Thoracic aorta (tissue), 2 donors: Measurements from ENCODE around the gene PKD1L1. TPM values are rescaled to one million over a fixed set of nuclear protein-coding genes. Genes with fewer than 3 reads are reported as not detected.

Experiments used
- ATAC-seq: fragments of 150-250 bp; one replicate; pipeline ENCODE4 v1.8.0; 2017; ENCODE audit warnings: low read depth; ENCODE audit not compliant: insufficient number of reproducible peaks, low FRiP score
- DNase-seq: peaks from one replicate; pipeline ENCODE4 v3.0.0-alpha.2; 2020; ENCODE audit warnings: low spot score
- H3K27ac ChIP-seq, 2 donors: fragments of 200-600 bp; sonication (generic); 1 replicate in 1 of 2; 2 replicates in 1 of 2; pipeline ENCODE4 v1.5.1; 2016; ENCODE audit warnings: mild to moderate bottlenecking in 2 of 2, moderate library complexity in 2 of 2
- H3K27me3 ChIP-seq: fragments of 200-600 bp; sonication (generic); replicated peaks from 2 replicates; pipeline ENCODE4 v1.6.0; 2016; ENCODE audit warnings: mild to moderate bottlenecking; ENCODE audit not compliant: insufficient read depth
- H3K36me3 ChIP-seq: fragments of 200-600 bp; sonication (generic); one replicate; pipeline ENCODE4 v1.5.1; 2016
- H3K4me1 ChIP-seq, 2 donors: fragments of 200-600 bp; sonication (generic); 1 replicate in 1 of 2; 2 replicates in 1 of 2; pipeline versions ENCODE4 v1.5.1 to v1.6.0; 2016; ENCODE audit warnings: low read depth in 2 of 2, mild to moderate bottlenecking in 1 of 2; ENCODE audit not compliant: control insufficient read depth in 1 of 2
- H3K4me3 ChIP-seq: fragments of 200-600 bp; sonication (generic); 2 replicates; pipeline ENCODE4 v1.5.1; 2016; ENCODE audit warnings: mild to moderate bottlenecking
- H3K9me3 ChIP-seq: fragments of 200-600 bp; sonication (generic); 2 replicates; pipeline ENCODE4 v1.5.1; 2016
- total RNA-seq, 2 donors: library from RNA; depleted of rRNA; stranded (reverse); fragments of >200 nt; gene quantifications; one replicate each; pipeline versions ENCODE4 v1.1.0 to v1.2.3, GENCODE V29; 2016
- TF ChIP-seq, protein P1 (sequence below): fragments of 200-600 bp; sonication (generic); IDR thresholded peaks from one replicate; pipeline ENCODE4 v1.5.1; 2019; ENCODE audit warnings: antibody characterized with exemption

The PKD1L1 gene
- total RNA-seq, 2 donors from 2014 or later: 0.14 to 0.85 TPM

DNA sequence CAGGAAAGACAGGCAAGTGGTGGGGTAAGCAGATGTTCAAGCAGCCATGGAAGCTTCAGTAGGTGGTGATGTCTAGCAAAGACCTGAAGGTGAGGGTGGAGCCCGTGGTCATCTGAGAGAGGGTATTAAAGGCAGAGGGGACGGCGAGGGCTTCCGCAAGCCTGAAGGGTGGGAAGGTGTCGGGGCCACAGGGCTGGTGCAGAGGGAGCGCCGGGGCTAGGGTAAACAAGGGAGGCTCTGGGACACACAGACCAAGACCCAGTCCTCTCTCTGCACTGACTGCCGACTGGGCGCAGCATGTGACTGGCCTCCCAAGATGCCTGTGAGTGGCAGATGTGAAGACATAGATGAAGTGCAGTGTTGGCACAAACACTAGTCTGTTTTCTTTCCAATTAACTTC is 132.4 kb downstream of the PKD1L1 start:
- Histone ChIP-seq H3K9me3 (no peaks in the 10 kb centered on the region), H3K27me3 (no peaks in the 10 kb centered on the region), H3K4me1 (peaks cover 0 to 25% of the 10 kb centered on the region in 2 donors), H3K36me3 (no peaks in the 10 kb centered on the region), H3K4me3 (no peak overlapping the region), H3K27ac (peak overlapping the region in 1 of 2 donors; percentile 42)
- no peak for DNase-seq
- TF ChIP-seq, protein P1, sequence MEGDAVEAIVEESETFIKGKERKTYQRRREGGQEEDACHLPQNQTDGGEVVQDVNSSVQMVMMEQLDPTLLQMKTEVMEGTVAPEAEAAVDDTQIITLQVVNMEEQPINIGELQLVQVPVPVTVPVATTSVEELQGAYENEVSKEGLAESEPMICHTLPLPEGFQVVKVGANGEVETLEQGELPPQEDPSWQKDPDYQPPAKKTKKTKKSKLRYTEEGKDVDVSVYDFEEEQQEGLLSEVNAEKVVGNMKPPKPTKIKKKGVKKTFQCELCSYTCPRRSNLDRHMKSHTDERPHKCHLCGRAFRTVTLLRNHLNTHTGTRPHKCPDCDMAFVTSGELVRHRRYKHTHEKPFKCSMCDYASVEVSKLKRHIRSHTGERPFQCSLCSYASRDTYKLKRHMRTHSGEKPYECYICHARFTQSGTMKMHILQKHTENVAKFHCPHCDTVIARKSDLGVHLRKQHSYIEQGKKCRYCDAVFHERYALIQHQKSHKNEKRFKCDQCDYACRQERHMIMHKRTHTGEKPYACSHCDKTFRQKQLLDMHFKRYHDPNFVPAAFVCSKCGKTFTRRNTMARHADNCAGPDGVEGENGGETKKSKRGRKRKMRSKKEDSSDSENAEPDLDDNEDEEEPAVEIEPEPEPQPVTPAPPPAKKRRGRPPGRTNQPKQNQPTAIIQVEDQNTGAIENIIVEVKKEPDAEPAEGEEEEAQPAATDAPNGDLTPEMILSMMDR: no peak
- ATAC-seq: no peak

GRCh38 chr7:47814905-47815613 is 133.2 kb downstream of the PKD1L1 start:
- TF ChIP-seq, protein P1: no peak
- H3K27ac ChIP-seq: no peak overlapping the region
- peaks cover 0 to 25% of the 10 kb centered on the region in 2 donors for H3K4me1 ChIP-seq
- H3K27me3 ChIP-seq: no peaks in the 10 kb centered on the region
- H3K36me3 ChIP-seq: no peaks in the 10 kb centered on the region
- no peaks in the 10 kb centered on the region for H3K9me3 ChIP-seq
- H3K4me3 ChIP-seq: no peak overlapping the region
- ATAC-seq (no peak), DNase-seq (no peak)

- TF ChIP-seq, protein P1: no peak
- no peak for ATAC-seq
- no peaks in the 10 kb centered on the region for H3K9me3 ChIP-seq
- H3K4me1 ChIP-seq: peaks cover 0 to 19% of the 10 kb centered on the region in 2 donors
- no peak overlapping the region for H3K27ac ChIP-seq
- H3K4me3 ChIP-seq: no peak overlapping the region
- H3K27me3 ChIP-seq: no peaks in the 10 kb centered on the region
- DNase-seq: no peak
- H3K36me3 ChIP-seq: no peaks in the 10 kb centered on the region
Observed at GRCh38 chr7:47813620-47814260, 134.5 kb downstream of the PKD1L1 start.

- TF ChIP-seq, protein P1: no peak
- Histone ChIP-seq H3K4me3 (no peak overlapping the region), H3K27me3 (no peaks in the 10 kb centered on the region), H3K27ac (no peak overlapping the region), H3K4me1 (peaks cover 1 to 9% of the 10 kb centered on the region in 2 donors), H3K36me3 (no peaks in the 10 kb centered on the region), H3K9me3 (no peaks in the 10 kb centered on the region)
- DNase-seq (no peak), ATAC-seq (no peak)
Observed at GRCh38 chr7:47812429-47813136, 135.7 kb downstream of the PKD1L1 start.
